NCI-H774 (cell line): ENCODE measurements around the gene NXPH1.

ENCODE experiments used
- DNase-seq: peaks from one replicate; lab custom pipeline; 2025; lab: John Stamatoyannopoulos, UW

NXPH1 gene

GRCh38 chr7:8597565-8597964, 164.2 kb downstream of the NXPH1 start:
- peak; percentile 50 for DNase-seq

- no peak for DNase-seq
Measured at GRCh38 chr7:8601121-8601520, 167.7 kb downstream of the NXPH1 start.

DNA sequence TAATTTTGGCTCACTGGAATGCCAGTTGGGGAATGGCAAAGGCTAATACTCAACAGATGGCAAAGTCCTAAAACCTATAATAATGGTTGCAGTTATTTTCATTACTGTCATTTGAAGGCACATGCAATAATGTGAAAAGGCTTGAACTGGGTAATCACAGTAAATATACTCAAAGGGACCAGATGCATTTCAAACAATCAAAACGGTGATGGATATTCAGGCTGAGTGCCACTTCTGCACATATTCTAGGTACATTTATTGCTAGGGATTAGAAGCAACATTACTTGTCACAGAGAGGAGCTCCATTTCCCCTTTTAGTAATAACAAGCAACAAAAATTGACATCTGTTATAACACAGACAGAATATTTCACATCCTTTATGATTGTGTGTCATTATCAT, 171.8 kb downstream of the NXPH1 start:
- no peak for DNase-seq

DNA sequence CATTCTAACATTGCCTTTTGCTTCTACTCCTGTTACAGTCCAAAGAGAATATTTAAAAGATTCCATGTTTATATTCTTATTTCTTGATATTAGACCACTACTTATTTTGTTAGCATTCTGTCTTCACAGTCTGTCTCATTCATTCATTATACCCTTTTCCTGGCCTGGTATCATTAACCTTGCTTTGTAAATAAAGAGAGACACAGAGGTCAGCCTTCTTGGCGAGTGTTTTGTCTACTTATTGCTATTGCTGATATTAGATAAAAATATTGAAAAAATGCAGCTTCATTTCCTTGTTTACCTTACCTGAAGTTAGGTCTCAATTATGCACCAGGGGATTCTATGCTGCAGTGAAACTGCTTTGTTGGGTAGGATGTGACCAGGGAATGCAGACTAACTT, 179.2 kb downstream of the NXPH1 start:
- no peak for DNase-seq

DNA sequence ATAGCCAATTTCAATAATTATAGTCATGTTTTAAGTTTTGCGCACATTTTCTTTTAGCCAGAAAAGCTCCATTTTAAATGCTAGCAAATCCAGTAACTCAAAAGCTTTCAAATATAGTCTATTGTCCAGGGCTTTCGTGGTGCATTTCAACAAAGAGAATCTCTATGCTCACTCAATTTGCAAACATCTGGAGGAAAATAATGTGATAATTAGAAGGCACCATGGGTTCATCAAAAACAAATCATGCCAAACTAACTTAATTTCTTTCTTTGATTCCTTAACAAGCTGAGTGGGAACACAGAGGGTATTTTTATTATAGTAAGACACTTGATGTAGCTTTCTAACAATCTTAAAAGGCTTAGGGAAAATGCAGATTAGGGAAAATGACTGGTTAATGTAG, 179.8 kb downstream of the NXPH1 start:
- no peak for DNase-seq

- no peak for DNase-seq
Measured at GRCh38 chr7:8615019-8615418, 181.6 kb downstream of the NXPH1 start.

GRCh38 chr7:8618441-8619070, 185.1 kb downstream of the NXPH1 start:
- no peak for DNase-seq

DNA sequence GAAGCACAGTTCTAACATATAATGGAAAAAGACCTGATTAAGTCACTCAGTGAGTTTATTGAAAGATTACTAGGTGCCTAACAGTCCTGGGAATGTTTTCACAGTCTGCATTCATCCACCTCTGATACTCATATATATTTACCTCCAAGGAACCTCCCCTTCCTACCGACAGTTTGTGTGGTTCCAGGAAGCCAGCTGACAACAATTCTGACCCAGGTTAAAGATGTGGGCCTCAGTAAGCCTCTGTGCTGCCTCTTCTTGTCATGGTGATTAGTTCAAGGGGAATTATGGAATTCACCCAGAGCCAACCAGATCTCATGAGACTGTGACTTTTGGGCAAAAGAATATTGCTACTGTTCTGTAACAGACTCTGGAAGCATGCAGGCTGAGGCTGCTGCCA, 186.8 kb downstream of the NXPH1 start:
- no peak for DNase-seq

GRCh38 chr7:8625612-8626011, 192.2 kb downstream of the NXPH1 start:
- DNase-seq = no peak

GRCh38 chr7:8627325-8627724, 193.9 kb downstream of the NXPH1 start:
- DNase-seq = peak; percentile 41

DNA sequence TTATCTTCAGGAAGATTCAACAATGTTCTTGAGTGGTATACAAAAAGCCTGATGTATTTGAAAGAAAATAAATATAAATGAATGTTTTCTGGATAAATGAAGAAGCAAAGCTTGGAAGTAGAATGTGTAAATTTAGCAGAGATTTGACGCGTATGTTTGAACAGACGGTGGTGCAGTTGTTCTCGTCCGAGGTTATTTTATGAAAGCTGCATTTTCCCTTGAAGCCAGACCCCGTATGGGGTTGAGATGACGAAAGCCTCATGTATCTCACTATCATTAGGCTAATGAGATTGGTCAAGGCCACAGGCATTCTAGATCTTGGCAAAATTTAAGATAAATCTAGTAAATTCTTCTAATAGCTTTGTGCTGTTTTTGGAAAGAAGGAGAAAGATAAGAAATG, 195.2 kb downstream of the NXPH1 start:
- no peak for DNase-seq

DNA sequence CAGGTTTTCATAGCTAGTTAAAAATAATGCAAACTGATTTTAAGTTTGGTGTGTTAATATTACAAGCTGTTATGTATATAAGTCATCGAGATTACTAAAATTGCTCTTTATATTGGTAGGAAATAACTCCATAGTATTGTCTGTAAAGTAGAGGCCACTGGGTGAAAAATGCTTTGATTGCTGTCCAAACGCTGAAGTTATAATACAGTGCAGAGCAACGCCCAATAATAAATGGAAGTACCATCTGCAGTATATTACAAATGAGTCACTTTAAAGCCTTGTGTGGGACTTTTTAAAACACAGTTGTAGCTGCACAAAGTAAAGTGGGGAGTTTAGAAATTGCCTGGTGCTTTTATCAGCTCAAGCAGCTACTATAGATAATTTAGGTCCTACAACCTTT, 196.1 kb downstream of the NXPH1 start:
- no peak for DNase-seq

- DNase-seq = peak; percentile 75
Measured at GRCh38 chr7:8637322-8637721, 203.9 kb downstream of the NXPH1 start.

DNA sequence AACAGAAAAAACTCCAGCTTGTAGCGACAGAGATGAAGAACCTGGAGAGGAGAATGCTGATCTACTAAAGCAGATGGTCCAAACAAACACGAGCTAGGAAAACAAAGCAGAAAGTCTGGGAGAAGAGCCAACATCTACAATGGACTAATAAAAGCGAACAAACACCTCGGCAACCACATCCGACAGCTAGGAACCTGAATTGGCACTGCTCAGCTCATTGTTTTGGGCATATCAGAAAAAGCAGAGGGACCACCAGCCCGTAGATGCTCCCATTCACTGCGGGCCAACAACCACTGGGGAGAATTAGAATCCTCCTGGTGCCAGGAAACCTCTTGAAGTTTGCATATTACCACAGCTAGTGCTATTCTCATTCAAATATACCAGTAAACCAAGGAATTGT, 204.7 kb downstream of the NXPH1 start:
- DNase-seq = peak; percentile 97

GRCh38 chr7:8639668-8640067, 206.3 kb downstream of the NXPH1 start:
- no peak for DNase-seq

DNA sequence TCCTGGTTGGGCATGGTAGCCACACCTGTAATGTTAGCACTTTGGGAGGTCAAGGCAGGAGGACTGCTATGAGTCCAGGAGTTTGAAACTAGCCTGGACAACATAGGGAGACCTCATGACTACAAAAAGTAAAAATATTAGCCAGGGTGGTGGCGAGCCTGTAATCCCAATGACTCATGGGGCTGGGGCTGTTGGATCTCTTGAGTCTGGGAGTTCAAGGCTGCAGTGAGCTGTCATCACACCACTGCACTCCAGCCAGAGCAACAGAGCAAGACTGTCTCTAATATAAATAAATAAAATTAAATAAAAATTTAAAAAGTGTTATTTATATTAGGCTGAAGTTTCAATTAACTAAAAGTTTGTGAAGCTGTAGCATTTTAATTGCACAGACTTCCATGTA, 207.3 kb downstream of the NXPH1 start:
- no peak for DNase-seq

DNA sequence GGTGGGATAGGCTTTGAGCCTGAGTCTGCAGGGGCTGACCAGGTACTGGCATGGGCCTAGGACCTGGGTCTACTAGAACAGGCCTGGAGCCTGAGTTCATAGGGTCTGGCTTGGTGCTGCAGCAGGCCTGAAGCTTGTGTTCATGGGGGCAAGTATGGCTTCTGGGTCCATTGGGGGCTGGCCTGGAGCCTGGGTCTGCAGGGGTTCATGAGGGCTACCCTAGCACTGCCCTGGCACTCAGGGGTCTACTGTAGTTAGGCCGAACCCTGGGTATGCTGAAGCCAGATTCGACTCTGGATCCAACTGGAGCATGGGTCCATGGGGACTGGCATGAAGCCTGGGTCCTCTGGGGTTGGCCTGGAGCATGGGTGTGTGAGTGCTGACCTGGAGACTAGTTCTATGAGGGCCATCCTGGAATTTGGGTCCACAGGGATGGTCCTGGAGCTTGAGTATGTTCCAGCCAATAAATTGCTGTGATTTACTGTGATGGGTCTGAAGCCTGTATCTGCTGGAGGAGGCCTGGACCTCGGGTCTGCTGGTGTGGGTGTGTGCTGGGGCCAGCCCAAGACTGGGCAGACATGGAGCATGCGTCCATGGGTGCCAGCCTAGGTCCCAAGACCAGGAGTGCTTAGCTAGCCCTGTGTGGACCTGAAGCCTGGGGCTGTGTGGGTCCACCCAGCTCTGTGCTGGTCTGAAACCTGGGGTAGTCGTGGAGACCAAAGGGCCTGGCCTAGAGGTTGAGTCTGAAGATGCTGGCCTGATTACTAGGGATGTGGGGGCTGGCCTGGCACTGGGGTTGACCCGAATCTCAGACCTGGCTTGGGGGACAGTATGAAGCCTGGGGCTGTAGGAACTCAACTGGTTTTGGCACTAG, 235.5 kb downstream of the NXPH1 start:
- no peak for DNase-seq

GRCh38 chr7:8669501-8669851, 236.1 kb downstream of the NXPH1 start:
- no peak for DNase-seq

DNA sequence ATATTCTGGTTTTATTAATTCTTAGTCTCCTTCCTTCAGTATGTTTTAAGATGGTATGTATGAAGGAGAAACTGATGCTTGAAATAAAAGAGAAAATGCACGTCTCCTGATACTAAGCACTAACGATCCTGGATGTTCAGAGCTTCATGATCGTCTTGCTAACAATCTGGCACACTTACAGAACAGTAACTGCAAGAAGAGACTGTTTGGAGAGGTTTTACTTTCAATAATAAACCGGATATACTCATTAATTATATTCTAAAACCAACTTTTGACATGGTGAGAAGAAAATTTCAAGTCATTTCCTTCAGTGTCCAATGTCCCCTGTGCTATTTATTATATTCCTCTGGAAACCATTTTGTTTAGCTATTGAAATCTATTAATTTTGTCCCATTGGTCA, 251.0 kb downstream of the NXPH1 start:
- DNase-seq = no peak

GRCh38 chr7:8699875-8700624, 266.6 kb downstream of the NXPH1 start:
- no peak for DNase-seq

DNA sequence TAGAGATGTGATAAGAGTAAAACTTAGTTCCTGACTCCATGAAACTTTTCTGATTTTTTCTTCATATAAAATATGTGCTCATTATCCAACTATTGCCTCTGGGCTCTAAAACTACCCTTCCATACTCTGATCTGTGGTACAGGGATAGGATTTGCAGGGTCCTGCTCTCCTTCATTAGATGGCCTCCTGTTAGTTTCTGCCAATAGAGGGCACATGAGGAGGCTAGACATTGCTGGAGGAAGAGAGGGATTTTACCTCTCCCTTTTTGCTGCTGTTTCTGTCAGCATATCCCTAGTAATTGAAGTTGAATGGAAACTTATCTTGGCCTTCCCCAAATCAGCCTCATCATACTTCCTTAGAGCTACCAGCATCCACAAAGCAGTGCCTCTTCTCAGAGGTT, 269.4 kb downstream of the NXPH1 start:
- DNase-seq = no peak

DNA sequence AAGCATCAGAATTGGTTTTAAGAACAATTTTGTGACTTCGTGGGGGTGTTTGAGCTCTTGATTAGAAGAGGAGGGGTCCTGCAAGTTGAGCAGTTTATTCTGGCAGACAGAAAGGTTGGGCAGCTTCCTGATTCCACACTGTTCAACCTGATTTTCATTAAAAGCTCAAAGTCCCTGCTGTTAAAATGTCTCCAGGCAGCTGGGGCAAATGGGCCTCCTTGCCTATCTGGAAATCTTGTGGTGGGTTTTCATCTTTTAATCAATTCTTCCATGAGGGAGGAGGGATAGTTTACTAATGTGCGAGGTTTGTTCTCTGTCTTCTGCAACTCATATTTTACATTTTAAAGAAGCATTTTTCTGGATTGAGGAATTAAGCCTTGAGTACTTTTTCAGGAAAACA, 276.7 kb downstream of the NXPH1 start:
- DNase-seq = no peak

DNA sequence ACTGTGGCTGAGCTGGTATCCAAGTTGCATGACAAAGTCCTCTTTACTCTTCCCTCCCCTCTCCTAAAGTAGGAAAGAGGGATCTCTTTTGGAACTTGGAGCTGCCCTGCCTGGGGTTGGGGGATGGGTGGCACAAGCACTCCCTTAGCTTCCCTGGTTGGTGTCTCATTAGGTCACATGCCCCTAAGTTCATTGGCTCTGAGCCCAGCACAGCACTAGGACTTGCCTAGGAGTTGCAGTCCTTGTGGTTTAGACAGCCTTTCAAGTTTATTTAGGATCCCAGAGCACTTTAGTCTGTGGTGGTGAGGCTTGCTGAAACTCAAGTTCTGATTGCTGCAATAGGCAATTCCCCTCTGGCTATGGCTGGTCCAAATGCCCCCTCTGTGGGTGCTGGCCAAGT, 281.4 kb downstream of the NXPH1 start:
- no peak for DNase-seq
